HCT116 (cell line): ENCODE results near the gene TIMM17A.

ENCODE experiments used
- CEBPB ChIP-seq: IDR thresholded peaks from 2 replicates; pipeline ENCODE4 v1.6.1; 2012; ENCODE audit warnings: low read depth
- CTCF ChIP-seq, 3 experiments: fragments of 200-600 bp in 1 of 3; sonication (generic) in 1 of 3; IDR thresholded peaks in 2 of 3; conservative IDR thresholded peaks in 1 of 3; 2 replicates each; pipeline ENCODE4 v1.5.1; 2012 to 2017; ENCODE audit warnings: low read depth in 2 of 3, low read length in 2 of 3, antibody characterized with exemption in 1 of 3, borderline replicate concordance in 1 of 3, control low read depth in 1 of 3, mild to moderate bottlenecking in 1 of 3, mixed read lengths in 1 of 3, mixed run types in 1 of 3, moderate library complexity in 1 of 3; ENCODE audit not compliant: insufficient read depth in 1 of 3
- EZH2phosphoT487 ChIP-seq: fragments of 200-600 bp; IDR thresholded peaks from 2 replicates; pipeline ENCODE4 v1.6.1; 2018; ENCODE audit warnings: antibody characterized with exemption, borderline replicate concordance
- FOSL1 ChIP-seq: IDR thresholded peaks from 2 replicates; pipeline ENCODE4 v1.6.1; 2012; ENCODE audit warnings: low read depth
- POLR2A ChIP-seq: IDR thresholded peaks from 2 replicates; pipeline ENCODE4 v1.7.0; 2011; ENCODE audit warnings: borderline replicate concordance; ENCODE audit not compliant: insufficient read depth, insufficient read length; ENCODE audit errors: extremely low read depth
- POLR2AphosphoS5 ChIP-seq: IDR thresholded peaks from 2 replicates; pipeline ENCODE4 v1.6.1; 2011; ENCODE audit warnings: mild to moderate bottlenecking, low read depth, low read length, moderate library complexity

GRCh38 chr1:201999625-202000238 is 44.4 kb downstream of the TIMM17A start:
- peak; percentile 79 to 87 (median 87) for TF ChIP-seq CTCF (IDR thresholded peaks at IDR 0.05 in 2 of 3, conservative IDR thresholded peaks at IDR 0.05 in 1 of 3; ENCODE audit: borderline replicate concordance in 1 of 3, insufficient read depth in 1 of 3, low read depth in 2 of 3, low read length in 2 of 3)
- TF ChIP-seq CEBPB, result no peak
- TF ChIP-seq POLR2A, result no peak
- TF ChIP-seq EZH2phosphoT487, result no peak
- TF ChIP-seq POLR2AphosphoS5, result peak; percentile 25; the same call in 1 of the 2 replicates
- no peak for TF ChIP-seq FOSL1
